CD4-positive, CD25-positive, alpha-beta regulatory T cell (primary cell): Measurements from ENCODE around the gene TNIK. TPM values are rescaled to one million over a fixed set of nuclear protein-coding genes. Genes with fewer than 3 reads are reported as not detected.
"Not testable (repeated sequence)": the region's sequence is repeated elsewhere in the genome, so short reads cannot be mapped to it uniquely, and the experiment has no call there.

Experiments used
- ATAC-seq, 2 donors: fragments of 150-1000 bp; cut with Tn5 transposase; one replicate each; pipeline ENCODE4 v1.10.0; 2021; ENCODE audit warnings: low read depth in 2 of 2, moderate number of reproducible peaks in 2 of 2, moderate library complexity in 1 of 2
- DNase-seq, 3 donors: peaks; one replicate each; pipeline versions ENCODE4 v3.0.0 to v3.0.0-alpha.2; 2012 to 2022; ENCODE audit warnings: mixed read lengths in 1 of 3
- H3K27ac ChIP-seq: one replicate; pipeline ENCODE4 v1.7.0; 2013; ENCODE audit warnings: mild to moderate bottlenecking, low read length; ENCODE audit not compliant: insufficient read depth, poor library complexity, severe bottlenecking
- H3K27me3 ChIP-seq: one replicate; pipeline ENCODE4 v1.7.0; 2013; ENCODE audit warnings: low read length; ENCODE audit not compliant: control insufficient read depth, insufficient read depth
- H3K36me3 ChIP-seq: one replicate; pipeline ENCODE4 v1.7.0; 2013; ENCODE audit warnings: mild to moderate bottlenecking, low read length, moderate library complexity; ENCODE audit not compliant: control insufficient read depth, insufficient read depth
- H3K4me1 ChIP-seq: 2 replicates; pipeline ENCODE4 v1.7.0; 2013; ENCODE audit warnings: mild to moderate bottlenecking, low read length; ENCODE audit not compliant: insufficient read depth, control insufficient read depth, poor library complexity, severe bottlenecking
- H3K4me3 ChIP-seq: one replicate; pipeline ENCODE4 v1.7.0; 2013; ENCODE audit warnings: low read depth, mild to moderate bottlenecking, low read length, moderate library complexity
- H3K9me3 ChIP-seq, 2 experiments: 1 replicate in 1 of 2; 2 replicates in 1 of 2; pipeline ENCODE4 v1.7.0; 2013; ENCODE audit warnings: low read length in 2 of 2, mild to moderate bottlenecking in 1 of 2, moderate library complexity in 1 of 2; ENCODE audit not compliant: control insufficient read depth in 2 of 2
- H3K27ac Mint-ChIP-seq, 3 donors: one replicate each; pipeline ENCODE4 v1.8.0; 2020 to 2022; ENCODE audit warnings: mild to moderate bottlenecking in 3 of 3, mixed read lengths in 3 of 3, moderate library complexity in 2 of 3
- H3K27me3 Mint-ChIP-seq: one replicate; pipeline ENCODE4 v1.8.0; 2022; ENCODE audit warnings: mild to moderate bottlenecking, mixed read lengths
- H3K36me3 Mint-ChIP-seq: one replicate; pipeline ENCODE4 v1.8.0; 2020; ENCODE audit warnings: mixed read lengths
- H3K4me1 Mint-ChIP-seq, 4 donors: one replicate each; pipeline ENCODE4 v1.8.0; 2020 to 2022; ENCODE audit warnings: mixed read lengths in 4 of 4, mild to moderate bottlenecking in 1 of 4
- H3K4me3 Mint-ChIP-seq, 4 donors: one replicate each; pipeline ENCODE4 v1.8.0; 2020 to 2022; ENCODE audit warnings: mild to moderate bottlenecking in 4 of 4, mixed read lengths in 4 of 4, moderate library complexity in 3 of 4
- H3K9me3 Mint-ChIP-seq, 7 donors: one replicate each; pipeline ENCODE4 v1.8.0; 2020 to 2022; ENCODE audit warnings: mixed read lengths in 7 of 7, mild to moderate bottlenecking in 3 of 7, moderate library complexity in 2 of 7
- polyA plus RNA-seq, 4 donors: library from polyadenylated mRNA; unstranded; fragments of 300-500 nt; fragmentation: Illumina TruSeq; gene quantifications; one replicate each; pipeline ENCODE4 v1.2.3, GENCODE V29; 2021
- total RNA-seq: library from RNA; stranded (reverse); gene quantifications from one replicate; pipeline ENCODE4 v1.2.3, GENCODE V29; 2022

Gene TNIK
- total and polyA plus RNA-seq, 5 donors from 2014 or later = 14.7 to 162 (median 22.3) TPM

DNA sequence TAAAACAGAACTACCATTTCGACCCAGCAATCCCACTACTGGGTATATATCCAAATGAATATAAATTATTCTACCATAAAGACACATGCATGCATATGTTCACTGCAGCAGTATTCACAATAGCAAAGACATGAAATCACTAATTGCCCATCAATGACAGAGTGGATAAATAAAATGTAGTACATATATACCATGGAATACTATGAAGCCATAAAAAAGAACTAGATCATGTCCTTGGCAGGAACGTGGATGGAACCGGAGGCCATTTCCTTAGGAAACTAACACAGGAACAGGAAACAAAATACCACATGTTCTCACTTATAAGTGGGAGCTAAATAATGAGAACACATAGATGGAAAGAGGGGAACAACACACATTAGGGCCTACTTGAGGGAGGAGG is 154.4 kb downstream of the TNIK start:
- DNase-seq, H3K27ac Mint-ChIP-seq, H3K4me1 ChIP-seq, H3K36me3 ChIP-seq, H3K27ac ChIP-seq, H3K4me3 ChIP-seq, H3K27me3 ChIP-seq, H3K9me3 Mint-ChIP-seq, H3K4me3 Mint-ChIP-seq, H3K9me3 ChIP-seq, H3K27me3 Mint-ChIP-seq, ATAC-seq: not testable (repeated sequence)
- Mint-ChIP-seq H3K36me3 (peaks cover 15% of the 10 kb centered on the region), H3K4me1 (peaks cover 47 to 76% (median 61%) of the 10 kb centered on the region in 4 donors)

GRCh38 chr3:171304498-171304897 is 155.7 kb downstream of the TNIK start:
- peaks cover 39 to 73% (median 58%) of the 10 kb centered on the region in 4 donors for H3K4me1 Mint-ChIP-seq
- not testable (repeated sequence) for H3K9me3 ChIP-seq, H3K27ac ChIP-seq, DNase-seq, ATAC-seq, H3K9me3 Mint-ChIP-seq, H3K4me3 ChIP-seq, H3K27me3 Mint-ChIP-seq, H3K36me3 ChIP-seq, H3K4me1 ChIP-seq, H3K27me3 ChIP-seq, H3K27ac Mint-ChIP-seq, H3K4me3 Mint-ChIP-seq
- H3K36me3 Mint-ChIP-seq = peaks cover 28% of the 10 kb centered on the region

GRCh38 chr3:171304017-171304416 is 156.2 kb downstream of the TNIK start:
- peaks cover 33% of the 10 kb centered on the region for H3K36me3 Mint-ChIP-seq
- not testable (repeated sequence) for H3K27me3 ChIP-seq, H3K4me1 ChIP-seq, H3K9me3 Mint-ChIP-seq, DNase-seq, H3K36me3 ChIP-seq, H3K4me3 ChIP-seq, H3K27me3 Mint-ChIP-seq, H3K27ac Mint-ChIP-seq, ATAC-seq, H3K27ac ChIP-seq, H3K9me3 ChIP-seq, H3K4me3 Mint-ChIP-seq
- H3K4me1 Mint-ChIP-seq = peaks cover 39 to 72% (median 56%) of the 10 kb centered on the region in 4 donors

DNA sequence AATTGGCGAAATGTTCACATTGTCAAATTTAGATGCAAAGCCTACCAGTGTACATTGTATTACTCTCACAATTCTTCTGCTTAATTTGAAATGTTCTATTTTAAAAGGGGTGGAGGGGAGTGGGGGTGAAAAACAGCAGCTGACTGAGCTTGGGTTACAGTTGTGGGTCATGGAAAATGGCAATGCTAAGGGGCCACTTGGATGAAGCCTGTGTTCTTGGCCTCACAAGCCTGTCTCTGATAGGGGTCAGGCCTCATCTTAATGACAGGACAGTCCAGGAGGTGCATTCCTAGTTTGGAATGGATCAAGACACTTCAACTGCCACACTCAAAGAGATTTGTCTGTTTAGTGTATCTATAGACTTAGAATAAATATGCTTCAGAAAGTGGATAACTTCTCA is 158.2 kb downstream of the TNIK start:
- peaks cover 38% of the 10 kb centered on the region for H3K36me3 Mint-ChIP-seq
- DNase-seq (no peak), ATAC-seq (no peak)
- no peaks in the 10 kb centered on the region for H3K27me3 Mint-ChIP-seq
- peaks cover 4% of the 10 kb centered on the region for H3K36me3 ChIP-seq
- peaks cover 31 to 69% (median 50%) of the 10 kb centered on the region in 4 donors for H3K4me1 Mint-ChIP-seq
- H3K4me1 ChIP-seq = peaks cover 8% of the 10 kb centered on the region
- peaks cover 0 to 8% (median 0%) of the 10 kb centered on the region in 7 donors for H3K9me3 Mint-ChIP-seq
- H3K27ac Mint-ChIP-seq = no peak overlapping the region
- H3K9me3 ChIP-seq = peaks cover 0 to 5% of the 10 kb centered on the region in 2 experiments
- H3K4me3 Mint-ChIP-seq = no peak overlapping the region
- no peak overlapping the region for H3K4me3 ChIP-seq
- no peaks in the 10 kb centered on the region for H3K27me3 ChIP-seq
- no peak overlapping the region for H3K27ac ChIP-seq

GRCh38 chr3:171301002-171301401 is 159.2 kb downstream of the TNIK start:
- ATAC-seq = no peak
- H3K27ac ChIP-seq = no peak overlapping the region
- Mint-ChIP-seq H3K36me3 (peaks cover 37% of the 10 kb centered on the region), H3K9me3 (peaks cover 0 to 8% (median 0%) of the 10 kb centered on the region in 7 donors), H3K27me3 (no peaks in the 10 kb centered on the region), H3K27ac (peak overlapping the region in 1 of 3 donors; percentile 59), H3K4me3 (no peak overlapping the region), H3K4me1 (peaks cover 31 to 75% (median 57%) of the 10 kb centered on the region in 4 donors)
- peaks cover 4% of the 10 kb centered on the region for H3K36me3 ChIP-seq
- H3K9me3 ChIP-seq = peaks cover 0 to 5% of the 10 kb centered on the region in 2 experiments
- H3K4me1 ChIP-seq = peaks cover 14% of the 10 kb centered on the region
- DNase-seq = no peak
- no peak overlapping the region for H3K4me3 ChIP-seq
- no peaks in the 10 kb centered on the region for H3K27me3 ChIP-seq

DNA sequence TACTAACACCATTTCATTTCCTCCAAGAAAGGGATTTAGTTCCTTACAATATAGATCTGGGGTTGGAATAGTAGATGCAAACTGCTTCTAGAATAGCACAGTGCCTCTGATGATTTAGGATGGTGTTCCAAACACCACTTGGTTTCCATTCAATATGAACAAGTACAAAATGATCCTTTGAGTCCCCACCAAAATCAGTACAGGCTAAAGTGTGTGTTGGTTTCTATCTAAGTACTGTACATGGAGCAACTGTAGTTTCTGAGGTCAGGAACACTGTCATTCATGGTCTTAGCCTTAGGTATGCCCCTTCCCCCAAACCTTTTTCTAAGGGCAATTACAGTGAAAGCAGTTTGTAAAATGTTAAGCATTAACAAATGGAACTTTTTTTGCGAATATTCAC is 162.3 kb downstream of the TNIK start:
- Histone ChIP-seq H3K36me3 (peaks cover 4% of the 10 kb centered on the region), H3K4me1 (peaks cover 21% of the 10 kb centered on the region), H3K4me3 (no peak overlapping the region), H3K27ac (no peak overlapping the region), H3K9me3 (peaks cover 0 to 5% of the 10 kb centered on the region in 2 experiments), H3K27me3 (no peaks in the 10 kb centered on the region)
- ATAC-seq (no peak), DNase-seq (no peak)
- Mint-ChIP-seq H3K27me3 (no peaks in the 10 kb centered on the region), H3K9me3 (peaks cover 0 to 4% (median 0%) of the 10 kb centered on the region in 7 donors), H3K27ac (peak overlapping the region in 1 of 3 donors; percentile 67), H3K4me1 (peaks cover 34 to 81% (median 58%) of the 10 kb centered on the region in 4 donors), H3K36me3 (peaks cover 32% of the 10 kb centered on the region), H3K4me3 (no peak overlapping the region)

DNA sequence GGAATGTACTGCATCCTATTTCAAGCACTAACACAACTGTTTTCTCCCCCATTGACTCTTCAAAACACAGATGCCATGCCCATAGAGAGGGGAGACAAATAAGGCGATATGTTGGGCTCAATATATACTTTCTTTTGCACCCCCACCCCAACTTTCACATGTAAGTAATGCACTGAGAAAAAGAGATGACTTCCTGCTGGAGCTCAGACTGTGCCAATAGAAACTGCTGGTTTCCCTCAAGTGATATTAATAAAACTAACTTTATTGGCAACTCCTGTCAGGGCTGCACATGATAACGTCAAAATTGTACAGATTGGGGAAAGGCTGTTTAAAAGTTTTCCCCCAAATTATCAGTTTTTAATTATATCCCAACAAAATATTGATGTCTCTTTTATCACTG is 163.0 kb downstream of the TNIK start:
- H3K36me3 ChIP-seq = peaks cover 4% of the 10 kb centered on the region
- Mint-ChIP-seq H3K36me3 (peaks cover 32% of the 10 kb centered on the region), H3K4me3 (no peak overlapping the region), H3K27ac (no peak overlapping the region), H3K9me3 (peaks cover 0 to 4% (median 0%) of the 10 kb centered on the region in 7 donors), H3K4me1 (peaks cover 33 to 83% (median 59%) of the 10 kb centered on the region in 4 donors), H3K27me3 (no peaks in the 10 kb centered on the region)
- H3K27ac ChIP-seq = no peak overlapping the region
- no peak overlapping the region for H3K4me3 ChIP-seq
- ATAC-seq (no peak), DNase-seq (no peak)
- H3K9me3 ChIP-seq = peaks cover 0 to 5% of the 10 kb centered on the region in 2 experiments
- no peaks in the 10 kb centered on the region for H3K27me3 ChIP-seq
- H3K4me1 ChIP-seq = peaks cover 25% of the 10 kb centered on the region
